GM11168 (cell line): ENCODE measurements around the gene F10.

Experiments
- in situ Hi-C: fragments of 300-500 bp; cut with MboI; formaldehyde crosslinking; loops from one replicate; pipeline ENCODE4 v1.12.0; 2022; ENCODE audit warnings: low sequenced_read_pairs; ENCODE audit not compliant: unreplicated experiment

Gene F10

DNA sequence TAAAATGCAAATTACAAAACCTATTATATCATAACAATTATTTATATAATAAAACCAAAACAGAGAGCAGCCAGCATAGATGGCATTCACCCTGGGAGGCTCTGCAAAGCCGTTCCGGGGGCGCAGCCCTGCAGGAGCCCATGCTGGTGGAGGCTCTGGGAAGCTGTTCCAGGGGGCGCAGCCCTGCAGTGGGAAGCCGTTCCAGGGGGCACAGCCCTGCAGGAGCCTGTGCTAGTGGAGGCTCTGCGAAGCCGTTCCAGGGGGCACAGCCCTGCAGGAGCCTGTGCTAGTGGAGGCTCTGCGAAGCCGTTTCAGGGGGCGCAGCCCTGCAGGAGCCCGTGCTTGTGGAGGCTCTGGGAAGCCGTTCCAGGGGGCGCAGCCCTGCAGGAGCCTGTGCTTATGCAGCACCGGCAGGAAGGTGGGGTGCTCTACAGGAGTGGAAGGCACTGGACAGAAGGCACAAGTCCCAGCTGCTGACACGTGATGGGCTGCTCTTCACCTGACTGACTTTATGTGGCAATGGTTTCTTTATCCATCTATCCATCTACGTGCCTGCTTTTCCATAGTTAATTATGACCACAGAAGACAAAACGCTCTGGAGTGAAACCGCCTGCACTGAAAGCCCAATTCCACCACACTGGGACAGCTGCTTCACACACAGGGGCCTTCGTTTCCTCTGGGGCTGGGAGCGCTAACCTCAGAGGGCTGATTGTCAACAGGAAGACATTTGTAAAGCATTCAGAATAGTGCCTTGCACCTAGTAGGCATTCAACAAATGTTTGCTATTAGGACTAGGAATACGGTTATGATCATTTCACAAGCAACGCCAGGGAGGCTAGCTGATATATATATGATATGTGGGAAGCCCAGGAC, 62.2 kb downstream of the F10 start:
- in situ Hi-C loops: no loop called here

DNA sequence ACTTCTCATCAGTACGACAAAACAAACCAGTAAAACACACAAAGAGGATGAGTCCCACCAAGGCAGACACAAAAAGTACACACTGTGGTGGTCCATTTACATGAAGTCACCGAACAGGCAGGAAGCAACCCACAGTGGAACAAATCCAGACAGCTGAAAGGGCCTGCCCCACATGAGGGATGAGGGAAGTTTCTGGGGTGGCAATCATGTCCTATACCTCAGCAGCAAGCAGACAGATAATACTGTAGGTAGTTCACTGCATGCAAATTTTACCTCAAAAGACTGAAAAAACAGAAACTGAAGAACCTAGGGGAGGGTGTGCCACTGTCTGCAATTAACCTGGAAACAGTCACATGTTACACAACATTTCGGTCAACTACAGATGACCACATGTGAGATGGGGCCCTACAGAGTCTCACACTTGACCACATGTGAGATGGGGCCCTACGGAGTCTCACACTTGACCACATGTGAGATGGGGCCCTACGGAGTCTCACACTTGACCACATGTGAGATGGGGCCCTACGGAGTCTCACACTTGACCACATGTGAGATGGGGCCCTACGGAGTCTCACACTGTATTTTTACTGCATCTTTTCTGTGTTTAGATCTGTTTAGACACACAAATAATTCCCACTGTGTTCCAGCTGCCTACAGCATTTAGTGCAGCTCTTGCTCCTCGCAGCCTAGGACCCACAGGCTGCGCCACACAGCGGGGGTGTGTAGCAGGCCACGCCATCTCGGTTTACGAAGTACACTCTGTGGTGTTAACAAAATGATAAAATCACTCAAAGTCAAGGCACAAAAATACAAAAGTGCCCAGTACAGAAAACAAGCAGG, 63.7 kb downstream of the F10 start:
- in situ Hi-C loops: no loop called here

DNA sequence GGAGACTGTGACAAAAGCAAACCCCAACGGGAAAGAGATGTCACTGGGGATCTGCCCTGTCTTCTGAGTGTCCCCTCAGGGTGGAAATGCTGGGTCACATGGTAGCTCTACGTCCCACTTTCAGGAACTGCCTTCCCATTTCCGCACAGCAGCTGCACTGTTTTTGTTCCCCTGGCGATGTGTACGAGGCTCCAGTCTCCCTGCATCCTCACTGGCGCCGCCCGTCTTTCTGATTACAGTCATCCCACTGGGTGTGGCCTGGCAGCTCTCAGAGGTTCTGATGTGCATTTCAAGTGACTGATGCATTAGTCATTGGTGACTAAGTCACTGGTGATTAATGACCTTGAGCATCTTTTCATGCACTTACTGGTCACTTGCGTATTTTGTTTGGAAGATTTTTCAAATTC, 64.7 kb downstream of the F10 start:
- in situ Hi-C loops: no loop called here

DNA sequence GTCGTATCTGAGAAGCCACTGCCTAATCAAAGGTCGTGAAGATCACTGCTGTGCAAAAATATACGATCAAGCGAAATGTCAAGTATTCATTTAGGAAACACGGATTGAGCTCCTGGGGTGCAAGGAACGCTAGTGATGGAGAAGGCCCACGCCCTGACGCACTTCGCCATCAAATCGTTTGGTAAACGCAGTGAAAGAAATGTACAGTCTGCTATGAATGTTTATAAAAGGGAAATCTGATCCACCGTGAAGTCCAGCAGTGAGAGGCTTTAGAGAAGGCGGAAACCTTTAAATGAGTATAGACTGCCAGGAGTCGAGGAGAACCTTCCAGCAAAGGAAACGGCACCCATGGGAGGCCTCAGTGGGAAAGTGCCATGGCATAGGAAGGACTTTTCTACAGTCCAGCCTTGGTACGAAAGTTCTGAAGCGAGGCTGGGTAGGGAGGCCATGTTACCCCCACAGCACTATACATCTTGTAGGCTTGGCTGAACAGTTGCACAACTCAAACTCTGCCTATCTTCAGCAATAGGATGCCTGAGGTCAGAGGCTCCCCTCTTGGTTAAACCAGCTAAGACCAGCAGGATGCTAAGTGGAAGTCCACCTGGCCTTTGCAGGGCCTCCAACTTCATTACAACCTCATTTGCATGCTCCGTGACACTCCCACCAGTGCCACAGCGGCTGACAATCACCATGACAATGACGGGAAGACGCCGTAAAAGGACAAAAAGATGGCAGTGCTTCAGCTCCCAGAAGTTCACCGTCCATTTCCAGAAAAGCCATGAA, 65.5 kb downstream of the F10 start:
- in situ Hi-C loops: no loop called here

DNA sequence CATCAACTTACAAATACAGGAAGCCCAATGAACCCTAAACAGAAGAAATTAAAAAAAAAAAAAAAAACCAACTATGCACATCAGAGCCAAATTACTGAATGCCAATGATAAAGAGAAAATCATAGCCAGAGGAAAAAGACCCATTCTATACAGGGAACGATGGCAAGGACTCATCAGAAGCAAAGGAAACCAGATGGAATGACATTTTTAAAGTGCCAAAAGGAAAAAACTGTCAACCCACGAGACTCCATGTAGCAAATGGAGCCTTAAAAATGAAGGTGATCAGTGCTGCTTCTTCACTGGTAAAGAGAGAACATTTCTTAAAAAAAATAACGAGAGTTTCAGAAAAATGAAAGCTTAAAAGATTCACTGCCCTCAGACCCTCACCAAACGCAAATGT, 67.6 kb downstream of the F10 start:
- in situ Hi-C loops: no loop called here

DNA sequence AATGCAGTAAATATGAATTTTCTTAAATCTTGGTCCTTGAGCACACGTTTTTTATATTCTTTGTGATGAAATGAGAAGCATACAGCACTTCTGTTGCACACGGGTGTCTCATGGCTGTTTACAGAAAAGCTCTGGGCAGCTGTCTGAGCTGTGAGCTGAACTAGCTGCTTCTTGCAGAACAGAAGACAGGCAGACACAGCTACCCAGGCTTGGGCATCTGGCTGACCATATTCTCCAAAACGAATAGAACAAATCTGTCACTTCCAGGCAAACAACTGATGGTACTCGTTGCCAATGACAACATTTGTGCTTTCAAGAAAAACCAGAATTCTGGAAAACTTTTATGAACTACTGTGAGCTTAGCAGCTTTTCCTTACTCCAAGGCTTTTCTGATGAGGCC, 69.7 kb downstream of the F10 start:
- in situ Hi-C loops: no loop called here

DNA sequence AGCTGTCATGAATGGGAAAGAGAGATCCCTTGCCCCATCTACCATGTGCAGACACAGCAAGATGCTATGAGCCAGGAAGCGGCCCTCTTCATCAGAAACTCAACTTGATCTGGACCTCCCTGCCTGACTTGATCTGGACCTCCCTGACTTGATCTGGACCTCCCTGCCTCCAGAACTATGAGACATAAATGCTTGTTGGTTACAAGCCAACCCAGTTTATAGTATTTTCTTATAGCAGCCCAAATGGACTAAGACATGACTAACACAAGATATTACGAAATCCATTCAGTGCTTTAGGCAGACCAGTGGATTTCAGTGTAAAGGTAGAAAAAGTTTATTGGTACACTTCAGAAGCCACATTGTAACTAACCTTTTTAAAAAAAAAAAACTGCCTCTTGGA, 70.3 kb downstream of the F10 start:
- in situ Hi-C loops: no loop called here

DNA sequence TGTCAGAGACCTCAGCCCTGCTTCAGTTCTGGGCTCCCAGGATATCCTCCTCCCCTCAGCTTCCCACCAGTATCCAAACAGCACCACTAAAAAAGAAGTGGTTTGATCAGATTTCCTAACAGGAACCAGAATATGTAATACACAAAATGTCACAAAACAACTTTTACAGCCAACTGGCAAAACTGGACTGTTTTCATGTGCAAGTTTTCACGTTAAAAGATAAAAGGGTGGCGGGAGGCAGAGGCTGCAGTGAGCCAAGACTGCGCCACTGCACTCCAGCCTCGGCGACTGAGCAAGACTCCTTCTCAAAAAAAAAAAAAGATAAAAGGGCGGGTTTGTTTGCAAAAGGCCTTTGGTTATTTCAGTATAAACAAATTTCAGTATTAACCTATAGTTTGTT, 72.8 kb downstream of the F10 start:
- in situ Hi-C loops: no loop called here

DNA sequence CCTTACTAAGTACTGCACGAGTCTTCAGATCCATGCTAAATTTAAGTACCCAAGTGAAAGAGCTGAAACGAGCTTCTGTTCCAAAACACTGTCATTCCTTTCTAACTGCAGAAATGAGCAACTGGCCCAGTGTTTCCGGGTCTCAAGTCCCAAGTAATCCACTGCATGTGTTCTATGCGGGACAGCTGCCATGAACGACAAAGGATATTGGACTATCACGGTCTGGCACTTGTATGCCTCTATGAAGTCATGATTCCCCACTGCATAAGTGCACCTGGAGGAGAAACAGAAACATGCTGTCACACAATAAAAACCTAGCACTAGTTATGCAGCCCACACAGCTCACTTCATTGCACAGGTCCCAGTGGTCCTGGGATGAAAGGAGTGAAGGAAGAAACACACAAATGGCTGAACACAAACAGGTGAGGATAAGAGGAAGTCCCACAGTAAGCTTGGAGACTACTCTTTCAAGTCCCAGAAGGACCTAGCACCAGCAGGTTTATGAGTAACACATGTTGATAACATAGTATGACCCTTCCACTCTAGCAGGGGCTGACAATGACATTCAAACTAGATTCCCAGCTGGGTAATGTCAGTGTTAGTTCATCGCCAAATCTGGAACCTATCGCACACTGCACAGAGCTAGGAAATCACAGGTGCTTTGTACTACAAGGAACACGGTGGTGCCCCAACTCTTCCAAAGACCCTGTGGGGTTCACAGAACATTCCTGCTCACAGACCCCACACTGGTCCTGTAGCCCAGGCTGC, 74.6 kb downstream of the F10 start:
- in situ Hi-C loops: no loop called here
